SH-SY5Y (cell line): ENCODE results near the gene CLN5.

Experiments
- GATA2 ChIP-seq: IDR thresholded peaks from 2 replicates; pipeline ENCODE4 v1.6.1; 2011; ENCODE audit warnings: mild to moderate bottlenecking, low read depth, low read length
- GATA3 ChIP-seq: IDR thresholded peaks from 2 replicates; pipeline ENCODE4 v1.6.1; 2011; ENCODE audit warnings: low read depth, mild to moderate bottlenecking, low read length, moderate library complexity

DNA sequence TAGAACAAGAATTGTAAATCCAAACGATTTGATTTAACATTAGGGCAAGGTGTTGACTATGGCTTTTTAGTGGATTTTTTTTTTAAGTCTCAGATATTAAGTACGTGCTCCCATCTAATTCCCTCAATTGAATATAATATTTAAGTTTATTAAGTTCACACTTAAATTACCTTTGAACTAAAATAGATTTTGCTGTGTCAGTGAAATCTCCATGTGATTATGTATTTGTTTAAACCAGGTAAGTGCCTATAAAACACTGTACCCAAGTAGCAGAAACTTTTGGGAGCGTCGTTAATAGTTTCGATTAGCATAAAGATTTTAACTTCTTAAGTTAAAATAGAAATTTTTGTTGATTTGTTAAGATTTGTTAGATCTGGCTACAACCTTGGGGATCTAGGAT, 1.6 kb downstream of the CLN5 start:
- TF ChIP-seq GATA2 = no peak
- no peak for TF ChIP-seq GATA3
